Bronchial smooth muscle cell (primary cell): Measurements from ENCODE around the gene SPIRE2. TPM values are rescaled to one million over a fixed set of nuclear protein-coding genes. Genes with fewer than 3 reads are reported as not detected.

ENCODE experiments used
- total RNA-seq: library from RNA; depleted of rRNA; stranded (reverse); fragments of >200 nt; gene quantifications from 2 replicates; pipeline ENCODE4 v1.2.1, GENCODE V29; 2014

The SPIRE2 gene, protein sequence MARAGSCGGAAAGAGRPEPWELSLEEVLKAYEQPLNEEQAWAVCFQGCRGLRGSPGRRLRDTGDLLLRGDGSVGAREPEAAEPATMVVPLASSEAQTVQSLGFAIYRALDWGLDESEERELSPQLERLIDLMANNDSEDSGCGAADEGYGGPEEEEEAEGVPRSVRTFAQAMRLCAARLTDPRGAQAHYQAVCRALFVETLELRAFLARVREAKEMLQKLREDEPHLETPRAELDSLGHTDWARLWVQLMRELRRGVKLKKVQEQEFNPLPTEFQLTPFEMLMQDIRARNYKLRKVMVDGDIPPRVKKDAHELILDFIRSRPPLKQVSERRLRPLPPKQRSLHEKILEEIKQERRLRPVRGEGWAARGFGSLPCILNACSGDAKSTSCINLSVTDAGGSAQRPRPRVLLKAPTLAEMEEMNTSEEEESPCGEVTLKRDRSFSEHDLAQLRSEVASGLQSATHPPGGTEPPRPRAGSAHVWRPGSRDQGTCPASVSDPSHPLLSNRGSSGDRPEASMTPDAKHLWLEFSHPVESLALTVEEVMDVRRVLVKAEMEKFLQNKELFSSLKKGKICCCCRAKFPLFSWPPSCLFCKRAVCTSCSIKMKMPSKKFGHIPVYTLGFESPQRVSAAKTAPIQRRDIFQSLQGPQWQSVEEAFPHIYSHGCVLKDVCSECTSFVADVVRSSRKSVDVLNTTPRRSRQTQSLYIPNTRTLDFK
- total RNA-seq, result 1.5 and 1.6 TPM in 2 replicates

DNA sequence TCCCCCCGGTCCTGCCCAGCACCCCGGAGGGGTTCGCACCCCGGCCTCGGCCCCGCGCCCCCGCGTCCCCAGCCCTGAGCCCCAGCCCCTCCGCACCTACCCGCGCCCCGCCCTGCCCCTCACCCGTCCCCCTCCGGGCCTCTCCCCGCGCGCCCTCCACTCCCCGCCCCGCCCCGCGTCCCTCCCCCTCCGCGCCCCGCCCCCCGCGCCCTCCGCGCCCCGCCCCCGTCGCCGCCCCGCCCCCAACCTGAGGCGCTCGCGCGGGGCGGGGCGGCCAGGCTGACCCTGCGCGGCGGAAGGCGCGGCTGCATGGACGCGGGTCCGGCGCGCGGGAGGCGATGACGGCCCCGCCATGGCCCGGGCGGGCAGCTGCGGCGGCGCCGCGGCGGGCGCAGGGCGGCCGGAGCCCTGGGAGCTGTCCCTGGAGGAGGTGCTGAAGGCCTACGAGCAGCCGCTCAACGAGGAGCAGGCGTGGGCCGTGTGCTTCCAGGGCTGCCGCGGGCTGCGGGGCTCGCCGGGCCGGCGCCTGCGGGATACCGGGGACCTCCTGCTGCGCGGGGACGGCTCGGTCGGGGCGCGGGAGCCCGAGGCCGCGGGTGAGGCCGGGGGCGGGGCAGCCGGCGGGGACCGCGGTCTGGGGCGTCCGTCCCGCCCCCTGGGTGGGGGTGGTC lies at the start of gene SPIRE2:
TSS of gene SPIRE2 (plus strand) at position 277 of the 671 bp plus-strand sequence. CDS start at position 353, 76 bp downstream.

GRCh38 chr16:89873109-89873971 lies 45.1 kb downstream of the SPIRE2 start, which contains the start of gene TCF25:
Gene TCF25, plus strand, starts transcription at chr16:89873592. Its CDS starts 76 bp downstream, at chr16:89873668.

GRCh38 chr16:89918453-89919347 lies 90.4 kb downstream of the SPIRE2 start, which contains the start of gene MC1R:
Gene MC1R, plus strand, starts transcription at chr16:89918862. Its CDS starts 397 bp downstream, at chr16:89919259.

Other genes with a start within 250 kb of the SPIRE2 start
- under 0.01 and 0.26 TPM in 2 replicates for gene DPEP1, start 214.8 kb upstream of the SPIRE2 start, total RNA-seq
- gene CHMP1A, start 170.8 kb upstream of the SPIRE2 start, total RNA-seq, result 89.5 and 101 TPM in 2 replicates
- 2.5 and 2.7 TPM in 2 replicates for gene SPATA33, start 170.6 kb upstream of the SPIRE2 start, total RNA-seq
- gene CDK10, start 141.8 kb upstream of the SPIRE2 start, total RNA-seq, result 28.9 and 34.5 TPM in 2 replicates
- 5.0 and 6.4 TPM in 2 replicates for gene SPATA2L, start 126.8 kb upstream of the SPIRE2 start, total RNA-seq
- gene VPS9D1, start 107.6 kb upstream of the SPIRE2 start, total RNA-seq, result 8.0 and 9.0 TPM in 2 replicates
- gene ZNF276, start 106.9 kb upstream of the SPIRE2 start, total RNA-seq, result 7.4 and 9.8 TPM in 2 replicates
- gene FANCA, start 11.8 kb upstream of the SPIRE2 start, total RNA-seq, result 1.5 and 3.9 TPM in 2 replicates
- gene TCF25, start 45.1 kb downstream of the SPIRE2 start, total RNA-seq, result 240 and 255 TPM in 2 replicates
- 6.4 and 7.4 TPM in 2 replicates for gene MC1R, start 90.4 kb downstream of the SPIRE2 start, total RNA-seq
- gene TUBB3, start 94.9 kb downstream of the SPIRE2 start, total RNA-seq, result 574 and 719 TPM in 2 replicates
- 91.7 and 95.3 TPM in 2 replicates for gene DEF8, start 120.3 kb downstream of the SPIRE2 start, total RNA-seq
- gene DBNDD1, start 191.0 kb downstream of the SPIRE2 start, total RNA-seq, result 0.26 and 0.95 TPM in 2 replicates
- not detected in 2 replicates for gene PRDM7, start 248.9 kb downstream of the SPIRE2 start, total RNA-seq